Left cardiac atrium (tissue), 4 donors: ENCODE measurements around the gene IFNK. TPM values are rescaled to one million over a fixed set of nuclear protein-coding genes. Genes with fewer than 3 reads are reported as not detected.

Experiments
- ATAC-seq, 2 donors: fragments of 200-7000 bp; cut with Tn5 transposase; one replicate each; pipeline ENCODE4 v1.9.1; 2020; ENCODE audit warnings: mild to moderate bottlenecking in 2 of 2, moderate library complexity in 2 of 2
- DNase-seq: peaks from one replicate; pipeline ENCODE4 v3.0.0-alpha.2; 2020
- intact Hi-C, 2 donors: fragments of 100-400 bp; cut with DNase I; formaldehyde crosslinking; loops; one replicate each; pipeline versions ENCODE4 v1.14.1 to v1.15.1; 2022 to 2023
- total RNA-seq, 2 donors: library from RNA; stranded (reverse); fragmentation: NEBNext Ultra II Directional; extraction: Animal tissue kit (Norgen Biotek cat#: 25700); gene quantifications; one replicate each; pipeline ENCODE4 v1.2.1, GENCODE V29; 2021
- donor health status: DM: no; HTN: yes; CAD: no.
- donor health status: DM: no; HTN: yes; CAD: no; lungs with severe emphysema.
- donor health status: DM: yes; HTN: yes; CAD: no.
- donor health status: Dilated cardiomyopathy.

The IFNK gene
- total RNA-seq, 2 donors from 2014 or later, result not detected

GRCh38 chr9:27534658-27535209 is 10.6 kb downstream of the IFNK start:
- intact Hi-C loops, result no loop called here
- no peak for DNase-seq
- ATAC-seq, result no peak

GRCh38 chr9:27535701-27536118 is 11.6 kb downstream of the IFNK start:
- intact Hi-C loops, result no loop called here
- no peak for ATAC-seq
- no peak for DNase-seq

GRCh38 chr9:27536168-27536567 is 12.1 kb downstream of the IFNK start:
- ATAC-seq (no peak), DNase-seq (no peak)
- intact Hi-C loops, result no loop called here

- DNase-seq, result no peak
- ATAC-seq, result peak; percentile 16 to 59
- intact Hi-C loops, result no loop called here
These were observed 12.9 kb downstream of the IFNK start for GRCh38 chr9:27537027-27537435.

- DNase-seq, result no peak
- ATAC-seq, result no peak
- intact Hi-C loops, result no loop called here
These were observed 13.7 kb downstream of the IFNK start for GRCh38 chr9:27537756-27538155.

GRCh38 chr9:27538647-27539046 is 14.6 kb downstream of the IFNK start:
- intact Hi-C loops, result no loop called here
- no peak for ATAC-seq

GRCh38 chr9:27539479-27540441 is 15.7 kb downstream of the IFNK start:
- ATAC-seq (peak; percentile 79 to 82), DNase-seq (peak; percentile 24)
- intact Hi-C loops, result no loop called here

More at GRCh38 chr9:27538647-27539046, 14.6 kb downstream of the IFNK start:
- DNase-seq, result no peak

- ATAC-seq (no peak), DNase-seq (no peak)
- intact Hi-C loops, result no loop called here
These were observed 16.4 kb downstream of the IFNK start for GRCh38 chr9:27540502-27540901.

- ATAC-seq (no peak), DNase-seq (no peak)
- intact Hi-C loops, result no loop called here
These were observed 17.6 kb downstream of the IFNK start for GRCh38 chr9:27541740-27542139.

- DNase-seq (no peak), ATAC-seq (no peak)
- intact Hi-C loops, result no loop called here
These were observed 18.4 kb downstream of the IFNK start for GRCh38 chr9:27542508-27542907.

- DNase-seq (no peak), ATAC-seq (no peak)
- intact Hi-C loops, result loop anchor here in 1 of 2 donors (5.0 kb wide), 1 partner anchor 213 kb away; no protein-coding TSS in a partner anchor
These were observed 21.4 kb downstream of the IFNK start for GRCh38 chr9:27545471-27545870.

GRCh38 chr9:27548055-27548741 is 24.1 kb downstream of the IFNK start:
- ATAC-seq, result peak; percentile 73 to 82
- intact Hi-C loops, result loop anchor here (1.0 to 5.0 kb wide), 2 partner anchors 215 to 216 kb away; no protein-coding TSS in a partner anchor
- DNase-seq, result no peak

GRCh38 chr9:27549196-27549755 is 25.2 kb downstream of the IFNK start:
- intact Hi-C loops, result loop anchor here in 1 of 2 donors (5.0 kb wide), 1 partner anchor 217 kb away; no protein-coding TSS in a partner anchor
- no peak for DNase-seq
- ATAC-seq, result no peak

- intact Hi-C loops, result no loop called here
- ATAC-seq (no peak), DNase-seq (no peak)
These were observed 30.6 kb downstream of the IFNK start for GRCh38 chr9:27554712-27555111.

- intact Hi-C loops, result no loop called here
- DNase-seq, result no peak
- ATAC-seq, result no peak
These were observed 32.4 kb downstream of the IFNK start for GRCh38 chr9:27556470-27556869.

GRCh38 chr9:27558307-27558706 is 34.2 kb downstream of the IFNK start:
- intact Hi-C loops, result no loop called here
- no peak for ATAC-seq

GRCh38 chr9:27560457-27560856 is 36.4 kb downstream of the IFNK start:
- ATAC-seq, result no peak
- intact Hi-C loops, result no loop called here
- no peak for DNase-seq

More at GRCh38 chr9:27558307-27558706, 34.2 kb downstream of the IFNK start:
- DNase-seq, result no peak

- no peak for DNase-seq
- intact Hi-C loops, result no loop called here
- no peak for ATAC-seq
These were observed 37.6 kb downstream of the IFNK start for GRCh38 chr9:27561685-27562084.

GRCh38 chr9:27563738-27564430 is 39.8 kb downstream of the IFNK start:
- DNase-seq (no peak), ATAC-seq (no peak)
- intact Hi-C loops, result no loop called here
